Uterus (tissue), 2 donors: Measurements from ENCODE around the gene FXR1.

Experiments
- POLR2A ChIP-seq, 2 donors: fragments of 450-650 bp; IDR thresholded peaks; one replicate each; pipeline ENCODE4 v1.6.1; 2016; ENCODE audit warnings: antibody characterized with exemption in 2 of 2, mild to moderate bottlenecking in 1 of 2, moderate library complexity in 1 of 2
- TF ChIP-seq, protein P1 (sequence below), 4 experiments: fragments of 200-600 bp in 2 of 4; fragments of 450-650 bp in 2 of 4; sonication (generic) in 2 of 4; IDR thresholded peaks; one replicate each; pipeline ENCODE4 v1.5.1; 2016 to 2019; ENCODE audit warnings: antibody characterized with exemption in 4 of 4, mild to moderate bottlenecking in 2 of 4, moderate library complexity in 1 of 4

DNA sequence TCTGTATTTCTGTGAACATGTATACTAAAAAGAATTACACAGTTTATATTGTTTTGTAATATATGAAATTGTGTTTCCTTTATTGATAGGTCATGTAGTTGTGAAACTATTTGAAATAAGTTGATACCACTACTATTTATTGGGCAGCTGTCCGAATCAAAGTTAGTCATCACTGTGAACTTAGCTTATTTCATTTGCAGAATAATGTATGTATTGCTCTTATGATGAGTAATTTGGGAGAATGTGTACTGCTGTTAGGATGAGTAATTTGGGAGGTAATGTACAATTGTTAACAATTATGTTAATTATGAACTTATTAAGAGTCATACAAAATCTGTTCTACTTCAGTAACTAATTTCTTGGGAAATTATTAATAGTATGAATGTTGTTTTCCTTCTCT lies 22.2 kb downstream of the FXR1 start:
- TF ChIP-seq, protein P1, sequence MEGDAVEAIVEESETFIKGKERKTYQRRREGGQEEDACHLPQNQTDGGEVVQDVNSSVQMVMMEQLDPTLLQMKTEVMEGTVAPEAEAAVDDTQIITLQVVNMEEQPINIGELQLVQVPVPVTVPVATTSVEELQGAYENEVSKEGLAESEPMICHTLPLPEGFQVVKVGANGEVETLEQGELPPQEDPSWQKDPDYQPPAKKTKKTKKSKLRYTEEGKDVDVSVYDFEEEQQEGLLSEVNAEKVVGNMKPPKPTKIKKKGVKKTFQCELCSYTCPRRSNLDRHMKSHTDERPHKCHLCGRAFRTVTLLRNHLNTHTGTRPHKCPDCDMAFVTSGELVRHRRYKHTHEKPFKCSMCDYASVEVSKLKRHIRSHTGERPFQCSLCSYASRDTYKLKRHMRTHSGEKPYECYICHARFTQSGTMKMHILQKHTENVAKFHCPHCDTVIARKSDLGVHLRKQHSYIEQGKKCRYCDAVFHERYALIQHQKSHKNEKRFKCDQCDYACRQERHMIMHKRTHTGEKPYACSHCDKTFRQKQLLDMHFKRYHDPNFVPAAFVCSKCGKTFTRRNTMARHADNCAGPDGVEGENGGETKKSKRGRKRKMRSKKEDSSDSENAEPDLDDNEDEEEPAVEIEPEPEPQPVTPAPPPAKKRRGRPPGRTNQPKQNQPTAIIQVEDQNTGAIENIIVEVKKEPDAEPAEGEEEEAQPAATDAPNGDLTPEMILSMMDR (IDR thresholded peaks at IDR 0.05): no peak
- no peak for TF ChIP-seq POLR2A (IDR thresholded peaks at IDR 0.05)
